ENCODE measurements around the gene RHOF. TPM values are rescaled to one million over a fixed set of nuclear protein-coding genes. Genes with fewer than 3 reads are reported as not detected.
A peak's percentile ranks its signal among the peaks of the same experiment; 100 is the strongest.

Gene RHOF
- total RNA-seq, 2 experiments from 2014 or later, result 108 to 116 TPM

DNA sequence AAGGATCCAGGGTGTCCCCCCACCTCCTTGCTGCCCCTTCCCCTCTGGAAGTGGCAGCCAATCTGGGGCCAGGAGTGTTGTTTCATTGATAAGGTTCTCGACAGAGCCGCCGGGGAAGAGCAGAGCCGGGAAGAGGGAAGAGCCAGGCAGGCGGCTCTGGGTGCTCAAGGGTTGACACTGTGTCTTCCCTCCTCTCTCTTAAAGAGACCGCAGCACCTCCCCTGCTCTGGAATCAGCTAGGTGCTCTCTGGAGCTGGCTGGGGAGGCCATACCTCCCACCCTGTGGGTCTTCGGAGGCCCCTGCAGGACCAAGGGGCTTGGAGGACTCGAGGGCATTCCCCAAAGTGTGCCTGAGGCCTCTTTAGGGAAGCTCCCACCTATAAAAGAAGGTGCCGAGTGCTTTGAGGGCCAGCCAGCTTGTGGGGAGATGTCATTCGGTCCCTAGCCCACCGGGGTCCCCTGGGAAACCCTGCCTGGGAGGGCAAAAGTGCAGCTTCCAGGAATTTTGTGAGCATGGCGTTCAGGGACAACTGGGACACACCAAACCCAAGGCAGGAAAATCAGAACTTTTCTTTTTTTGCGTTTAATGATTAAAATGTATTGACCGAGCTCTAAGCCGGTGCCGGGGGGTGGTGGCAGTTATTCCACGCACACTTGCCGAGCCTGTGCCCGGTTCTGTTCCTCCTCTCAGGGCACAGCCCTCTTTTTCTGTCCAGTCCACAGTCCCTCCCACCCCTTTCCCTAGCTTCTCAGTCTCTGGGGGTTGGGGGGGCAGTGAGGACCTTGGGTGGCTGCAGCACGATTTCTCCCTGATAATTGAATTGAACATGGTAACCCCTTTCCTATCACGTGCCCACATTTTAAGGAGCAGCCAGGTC lies 13.3 kb upstream of the RHOF start:
- ATAC-seq, result no peak
- Mint-ChIP-seq H3K27ac (peak overlapping the region; percentile 82), H3K9me3 (no peaks in the 10 kb centered on the region), H3K36me3 (ENCODE audit: low read depth) (peaks cover 45% of the 10 kb centered on the region), H3K4me1 (ENCODE audit: low read depth) (peaks cover 22% of the 10 kb centered on the region), H3K27me3 (no peaks in the 10 kb centered on the region), H3K4me3 (peak overlapping the region; percentile 92)
- DNase-seq, result no peak
- intact Hi-C loops (cut with micrococcal nuclease), result no loop called here
- CTCF ChIA-PET, result interaction anchor here (1.1 to 13.5 kb wide), 4 partner anchors 8 to 124 kb away, joined by 3 to 698 read pairs (median 3); partner anchors contain the start of genes RHOF and SETD1B
- POLR2A ChIA-PET, result interaction anchor here (0.6 to 25.9 kb wide), 7 partner anchors 9 to 111 kb away, joined by 3 to 683 read pairs (median 3); partner anchors contain the start of genes CFAP251 and RHOF
- TF ChIP-seq, protein P1, sequence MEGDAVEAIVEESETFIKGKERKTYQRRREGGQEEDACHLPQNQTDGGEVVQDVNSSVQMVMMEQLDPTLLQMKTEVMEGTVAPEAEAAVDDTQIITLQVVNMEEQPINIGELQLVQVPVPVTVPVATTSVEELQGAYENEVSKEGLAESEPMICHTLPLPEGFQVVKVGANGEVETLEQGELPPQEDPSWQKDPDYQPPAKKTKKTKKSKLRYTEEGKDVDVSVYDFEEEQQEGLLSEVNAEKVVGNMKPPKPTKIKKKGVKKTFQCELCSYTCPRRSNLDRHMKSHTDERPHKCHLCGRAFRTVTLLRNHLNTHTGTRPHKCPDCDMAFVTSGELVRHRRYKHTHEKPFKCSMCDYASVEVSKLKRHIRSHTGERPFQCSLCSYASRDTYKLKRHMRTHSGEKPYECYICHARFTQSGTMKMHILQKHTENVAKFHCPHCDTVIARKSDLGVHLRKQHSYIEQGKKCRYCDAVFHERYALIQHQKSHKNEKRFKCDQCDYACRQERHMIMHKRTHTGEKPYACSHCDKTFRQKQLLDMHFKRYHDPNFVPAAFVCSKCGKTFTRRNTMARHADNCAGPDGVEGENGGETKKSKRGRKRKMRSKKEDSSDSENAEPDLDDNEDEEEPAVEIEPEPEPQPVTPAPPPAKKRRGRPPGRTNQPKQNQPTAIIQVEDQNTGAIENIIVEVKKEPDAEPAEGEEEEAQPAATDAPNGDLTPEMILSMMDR (IDR thresholded peaks at IDR 0.05), result no peak

DNA sequence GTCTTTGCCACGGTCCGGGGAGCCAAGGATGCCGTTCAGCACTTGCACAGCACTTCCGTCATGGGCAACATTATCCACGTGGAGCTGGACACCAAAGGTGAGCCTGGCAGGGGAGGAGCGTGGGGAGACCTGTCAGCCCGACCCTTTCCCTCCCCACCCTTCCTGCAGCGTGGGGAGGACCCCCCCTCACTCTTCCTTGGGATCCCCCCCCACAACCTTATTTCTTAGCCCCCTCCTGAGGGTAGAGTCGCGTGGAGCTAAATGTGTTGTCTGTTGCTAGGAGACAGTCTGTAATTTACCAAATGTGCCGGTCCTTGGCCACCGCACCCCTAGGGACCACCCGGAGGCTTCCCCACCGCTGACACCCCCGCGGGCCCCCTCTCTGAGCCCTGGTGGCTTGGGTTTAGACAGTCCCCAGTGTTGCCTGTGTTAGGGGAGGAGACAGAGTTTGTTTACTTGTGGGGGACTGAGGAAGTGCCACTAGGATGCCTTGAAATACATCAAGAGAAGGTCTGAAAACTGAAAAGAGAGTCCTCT lies 12.6 kb upstream of the RHOF start:
- peaks cover 20% of the 10 kb centered on the region for H3K4me1 Mint-ChIP-seq (ENCODE audit: low read depth)
- H3K9me3 Mint-ChIP-seq, result no peaks in the 10 kb centered on the region
- peak overlapping the region; percentile 82 for H3K27ac Mint-ChIP-seq
- intact Hi-C loops (cut with micrococcal nuclease), result no loop called here
- peak overlapping the region; percentile 92 for H3K4me3 Mint-ChIP-seq
- peaks cover 46% of the 10 kb centered on the region for H3K36me3 Mint-ChIP-seq (ENCODE audit: low read depth)
- ATAC-seq (no peak), DNase-seq (peak; percentile 54)
- CTCF ChIA-PET, result interaction anchor here (1.0 to 13.5 kb wide), 4 partner anchors 10 to 28 kb away, joined by 3 to 698 read pairs (median 3); partner anchors contain the start of genes RHOF and SETD1B
- TF ChIP-seq, protein P1 (IDR thresholded peaks at IDR 0.05), result no peak
- no peaks in the 10 kb centered on the region for H3K27me3 Mint-ChIP-seq
- POLR2A ChIA-PET, result interaction anchor here (0.7 to 25.9 kb wide), 6 partner anchors 9 to 112 kb away, joined by 3 to 683 read pairs (median 4); partner anchors contain the start of genes CFAP251, RHOF and TMEM120B

DNA sequence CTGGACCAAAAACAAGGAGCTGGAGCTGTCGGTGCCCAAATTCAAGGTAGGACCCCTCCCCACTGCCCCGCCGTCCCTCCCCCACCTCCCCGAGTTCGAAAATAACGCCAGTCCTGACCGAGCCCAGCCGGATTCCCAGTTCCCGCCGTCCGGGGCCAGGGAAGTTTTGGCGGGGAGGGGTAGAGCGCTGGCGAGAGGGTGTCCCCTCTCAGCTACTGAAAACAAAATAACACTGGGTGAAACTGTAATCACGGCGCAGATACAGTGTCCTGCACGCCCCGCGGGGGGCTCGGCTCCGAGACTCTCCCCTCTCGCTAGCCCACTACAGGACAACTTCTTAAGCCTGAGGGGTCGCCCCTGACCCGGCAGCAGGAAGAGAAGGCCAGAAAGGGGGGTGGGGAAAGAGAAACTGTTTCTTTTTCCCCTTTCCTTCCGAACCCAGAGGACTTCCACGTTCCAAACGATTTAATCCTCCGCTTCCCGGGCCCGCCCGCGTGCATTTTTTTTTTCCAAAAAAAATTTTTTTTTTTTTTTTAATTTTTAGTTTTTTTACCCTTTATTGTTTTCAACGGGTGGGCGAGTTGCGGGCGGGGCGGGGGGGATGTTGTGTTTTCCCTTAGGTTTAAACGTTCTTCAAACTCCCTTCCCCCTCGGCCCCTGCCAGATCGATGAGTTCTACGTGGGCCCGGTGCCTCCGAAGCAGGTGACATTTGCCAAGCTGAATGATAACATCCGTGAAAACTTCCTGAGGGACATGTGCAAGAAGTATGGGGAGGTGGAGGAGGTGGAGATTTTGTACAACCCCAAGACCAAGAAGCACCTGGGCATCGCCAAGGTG lies 11.9 kb upstream of the RHOF start:
- no peaks in the 10 kb centered on the region for H3K27me3 Mint-ChIP-seq
- TF ChIP-seq, protein P1 (IDR thresholded peaks at IDR 0.05), result no peak
- H3K4me1 Mint-ChIP-seq (ENCODE audit: low read depth), result peaks cover 15% of the 10 kb centered on the region
- H3K27ac Mint-ChIP-seq, result peak overlapping the region; percentile 97
- intact Hi-C loops (cut with micrococcal nuclease), result no loop called here
- ChIA-PET POLR2A (interaction anchor here (1.0 to 25.9 kb wide), 3 partner anchors 18 to 113 kb away, joined by 3 to 683 read pairs (median 9); partner anchors contain the start of genes CFAP251, RHOF and TMEM120B), CTCF (interaction anchor here (1.0 to 13.5 kb wide), 3 partner anchors 9 to 27 kb away, joined by 3 to 698 read pairs (median 3); partner anchors contain the start of genes RHOF and SETD1B)
- peak overlapping the region; percentile 92 for H3K4me3 Mint-ChIP-seq
- DNase-seq, result no peak
- peaks cover 45% of the 10 kb centered on the region for H3K36me3 Mint-ChIP-seq (ENCODE audit: low read depth)
- no peaks in the 10 kb centered on the region for H3K9me3 Mint-ChIP-seq
- ATAC-seq, result no peak

DNA sequence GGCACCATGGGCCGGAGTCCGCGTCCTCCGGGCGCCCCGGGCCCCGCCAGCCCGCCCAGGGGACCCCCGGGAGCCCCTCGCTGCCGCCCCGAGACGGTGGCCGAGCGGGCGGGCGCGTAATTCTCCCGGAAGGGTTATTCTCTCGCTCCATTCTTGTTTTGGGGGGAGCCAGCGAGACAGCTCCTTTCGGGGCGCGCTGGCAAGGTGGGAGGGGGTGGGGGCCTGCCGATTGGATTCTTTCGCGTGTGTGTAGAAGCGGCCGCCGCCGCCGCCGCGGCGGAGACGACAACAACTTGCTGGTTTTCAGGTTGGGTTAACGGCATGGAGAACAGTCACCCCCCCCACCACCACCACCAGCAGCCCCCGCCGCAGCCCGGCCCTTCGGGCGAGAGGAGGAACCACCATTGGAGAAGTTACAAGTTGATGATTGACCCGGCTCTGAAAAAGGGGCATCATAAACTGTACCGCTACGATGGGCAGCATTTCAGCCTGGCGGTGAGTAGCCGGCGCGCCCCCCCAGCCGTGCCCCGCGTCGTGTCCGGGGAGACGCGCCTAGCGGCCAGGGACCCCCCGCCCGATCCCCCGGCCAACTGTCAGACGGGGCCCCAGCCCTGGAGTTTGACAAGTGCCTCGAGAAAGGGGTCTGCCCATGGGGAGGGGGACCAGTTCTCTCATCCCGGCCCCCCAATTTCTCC lies 11.1 kb upstream of the RHOF start:
- Mint-ChIP-seq H3K9me3 (no peaks in the 10 kb centered on the region), H3K4me3 (peak overlapping the region; percentile 92), H3K27ac (peak overlapping the region; percentile 97), H3K36me3 (ENCODE audit: low read depth) (peaks cover 41% of the 10 kb centered on the region), H3K27me3 (no peaks in the 10 kb centered on the region), H3K4me1 (ENCODE audit: low read depth) (peaks cover 15% of the 10 kb centered on the region)
- DNase-seq (peak; percentile 70), ATAC-seq (no peak)
- intact Hi-C loops (cut with micrococcal nuclease), result no loop called here
- TF ChIP-seq, protein P1 (IDR thresholded peaks at IDR 0.05), result no peak
- ChIA-PET POLR2A (interaction anchor here (0.9 to 25.9 kb wide), 4 partner anchors 8 to 274 kb away, joined by 4 to 683 read pairs (median 8); partner anchors contain the start of genes MLXIP, RHOF and TMEM120B), CTCF (interaction anchor here (0.7 to 13.5 kb wide), 3 partner anchors 8 to 84 kb away, joined by 3 to 698 read pairs (median 4); partner anchors contain the start of genes PSMD9, RHOF and SETD1B)
